Brain microvascular endothelial cell (primary cell): Measurements from ENCODE around the gene DPEP3.
A peak's percentile ranks its signal among the peaks of the same experiment; 100 is the strongest.
"Not testable (repeated sequence)": the region's sequence is repeated elsewhere in the genome, so short reads cannot be mapped to it uniquely, and the experiment has no call there.

Experiments
- DNase-seq: peaks from one replicate; pipeline ENCODE4 v3.0.0-alpha.2; 2020
- H3K27ac ChIP-seq: fragments of 250-450 bp; sonication (Bioruptor Pico); 2 replicates; pipeline ENCODE4 v1.5.1; 2020; ENCODE audit warnings: mild to moderate bottlenecking, moderate library complexity
- H3K27me3 ChIP-seq: fragments of 250-450 bp; sonication (Bioruptor Pico); replicated peaks from 2 replicates; pipeline ENCODE4 v1.5.1; 2020; ENCODE audit warnings: mild to moderate bottlenecking
- H3K36me3 ChIP-seq: fragments of 250-450 bp; sonication (Bioruptor Pico); replicated peaks from 2 replicates; pipeline ENCODE4 v1.5.1; 2020; ENCODE audit warnings: mild to moderate bottlenecking
- H3K4me3 ChIP-seq: 2 replicates; pipeline ENCODE4 v1.5.1; 2011; ENCODE audit warnings: low read depth, mild to moderate bottlenecking, control low read depth, low read length, moderate library complexity
- in situ Hi-C: cut with HindIII; loops from 2 replicates; pipeline ENCODE4 v1.10.0; 2017; ENCODE audit warnings: low sequenced_read_pairs, low pct_ligation_motif_present
- TF ChIP-seq, protein P1 (sequence below): IDR thresholded peaks from 2 replicates; pipeline ENCODE4 v1.5.1; 2011; ENCODE audit warnings: low read depth, mild to moderate bottlenecking, moderate library complexity, low read length, control low read depth, inconsistent platforms; ENCODE audit errors: missing control alignments

The DPEP3 gene

DNA sequence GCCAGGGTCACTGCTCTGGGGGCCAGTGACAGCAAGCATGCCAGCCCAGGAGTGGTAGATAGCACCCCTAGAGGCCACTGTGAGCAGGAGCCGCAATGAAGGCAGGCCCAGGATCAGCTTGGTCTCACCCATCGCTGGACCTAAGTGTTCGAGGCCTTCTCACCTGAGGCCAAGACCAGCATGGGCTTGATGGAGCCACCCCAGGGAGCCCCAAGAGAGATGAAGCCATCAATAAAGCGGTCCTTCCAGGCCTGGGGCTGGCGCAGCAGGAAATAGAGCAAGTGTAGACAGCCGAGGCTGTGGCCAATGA lies 38.1 kb downstream of the DPEP3 start:
- no peak overlapping the region for H3K4me3 ChIP-seq
- peaks cover 72% of the 10 kb centered on the region for H3K36me3 ChIP-seq
- H3K27me3 ChIP-seq, result no peaks in the 10 kb centered on the region
- in situ Hi-C loops, result no loop called here
- TF ChIP-seq, protein P1, sequence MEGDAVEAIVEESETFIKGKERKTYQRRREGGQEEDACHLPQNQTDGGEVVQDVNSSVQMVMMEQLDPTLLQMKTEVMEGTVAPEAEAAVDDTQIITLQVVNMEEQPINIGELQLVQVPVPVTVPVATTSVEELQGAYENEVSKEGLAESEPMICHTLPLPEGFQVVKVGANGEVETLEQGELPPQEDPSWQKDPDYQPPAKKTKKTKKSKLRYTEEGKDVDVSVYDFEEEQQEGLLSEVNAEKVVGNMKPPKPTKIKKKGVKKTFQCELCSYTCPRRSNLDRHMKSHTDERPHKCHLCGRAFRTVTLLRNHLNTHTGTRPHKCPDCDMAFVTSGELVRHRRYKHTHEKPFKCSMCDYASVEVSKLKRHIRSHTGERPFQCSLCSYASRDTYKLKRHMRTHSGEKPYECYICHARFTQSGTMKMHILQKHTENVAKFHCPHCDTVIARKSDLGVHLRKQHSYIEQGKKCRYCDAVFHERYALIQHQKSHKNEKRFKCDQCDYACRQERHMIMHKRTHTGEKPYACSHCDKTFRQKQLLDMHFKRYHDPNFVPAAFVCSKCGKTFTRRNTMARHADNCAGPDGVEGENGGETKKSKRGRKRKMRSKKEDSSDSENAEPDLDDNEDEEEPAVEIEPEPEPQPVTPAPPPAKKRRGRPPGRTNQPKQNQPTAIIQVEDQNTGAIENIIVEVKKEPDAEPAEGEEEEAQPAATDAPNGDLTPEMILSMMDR, result peak; percentile 86
- peak; percentile 22 for DNase-seq
- H3K27ac ChIP-seq, result no peak overlapping the region

DNA sequence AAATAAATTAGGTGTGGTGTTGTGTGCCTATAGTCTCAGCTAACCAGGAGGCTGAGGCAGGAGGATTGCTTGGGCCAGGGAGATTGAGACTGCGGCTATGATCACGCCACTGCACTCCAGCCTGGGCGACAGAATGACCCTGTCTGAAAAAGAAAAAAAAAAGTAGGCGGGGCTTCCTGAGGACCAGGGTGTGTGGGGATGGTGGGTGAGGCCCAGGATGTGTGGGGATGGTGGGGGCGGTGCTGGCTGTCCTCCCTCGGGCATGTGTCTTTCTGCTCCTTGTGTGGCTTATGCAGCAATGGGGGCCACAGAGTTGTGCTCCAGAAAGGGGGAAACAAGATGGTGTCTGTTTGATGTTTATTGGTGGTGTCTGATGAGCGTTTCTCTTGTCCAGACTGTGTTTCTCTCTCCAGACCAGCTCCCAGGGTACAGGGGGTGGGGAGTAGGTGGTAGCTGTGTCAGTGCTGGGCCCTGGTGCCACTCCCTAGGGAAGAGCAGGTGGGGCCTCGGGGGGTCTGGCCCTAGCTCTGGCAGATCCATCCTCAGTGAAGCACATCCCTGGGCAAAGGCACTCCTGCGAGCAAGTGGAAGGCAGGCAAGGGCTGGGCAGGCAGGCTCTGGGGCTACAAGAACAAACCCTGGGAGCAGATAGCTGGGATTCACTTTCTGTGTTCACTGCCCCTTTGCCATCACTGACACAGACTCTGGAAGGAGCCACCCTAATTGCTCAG lies 38.7 kb downstream of the DPEP3 start:
- Histone ChIP-seq H3K36me3 (peaks cover 67% of the 10 kb centered on the region), H3K27me3 (no peaks in the 10 kb centered on the region), H3K4me3 (no peak overlapping the region), H3K27ac (no peak overlapping the region)
- in situ Hi-C loops, result no loop called here
- DNase-seq, result no peak
- TF ChIP-seq, protein P1, result no peak

DNA sequence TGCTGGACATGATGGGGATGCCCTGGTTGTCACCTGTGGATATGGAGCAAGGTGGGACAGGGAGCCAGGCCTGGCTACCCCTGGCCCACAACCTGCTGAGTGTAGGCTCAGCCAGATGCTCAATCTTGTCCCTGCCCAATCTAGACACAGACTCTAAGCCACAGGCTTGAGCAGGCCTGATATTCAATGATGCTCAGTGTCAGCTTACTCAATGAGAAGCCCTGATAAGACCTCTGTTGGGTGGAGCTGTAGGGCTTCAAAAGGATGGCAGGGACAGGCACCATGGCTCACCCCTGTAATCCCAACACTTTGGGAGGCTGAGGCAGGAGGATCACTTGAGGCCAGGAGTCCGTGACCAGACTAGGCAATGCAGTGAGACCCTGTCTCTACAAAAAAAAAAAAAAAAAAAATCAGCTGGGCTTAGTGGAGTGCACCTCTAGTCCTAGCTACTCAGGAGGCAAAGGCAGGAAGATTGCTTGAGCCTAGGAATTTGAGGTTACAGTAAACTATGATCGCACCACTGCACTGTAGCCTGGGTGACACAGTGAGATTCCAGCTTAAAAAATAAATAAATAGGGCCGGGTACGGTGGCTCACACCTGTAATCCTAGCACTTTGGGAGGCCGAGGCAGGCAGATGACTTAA lies 39.7 kb downstream of the DPEP3 start:
- in situ Hi-C loops, result no loop called here
- TF ChIP-seq, protein P1, result no peak
- H3K4me3 ChIP-seq, result no peak overlapping the region
- H3K36me3 ChIP-seq, result peaks cover 57% of the 10 kb centered on the region
- no peak overlapping the region for H3K27ac ChIP-seq
- no peaks in the 10 kb centered on the region for H3K27me3 ChIP-seq
- no peak for DNase-seq

DNA sequence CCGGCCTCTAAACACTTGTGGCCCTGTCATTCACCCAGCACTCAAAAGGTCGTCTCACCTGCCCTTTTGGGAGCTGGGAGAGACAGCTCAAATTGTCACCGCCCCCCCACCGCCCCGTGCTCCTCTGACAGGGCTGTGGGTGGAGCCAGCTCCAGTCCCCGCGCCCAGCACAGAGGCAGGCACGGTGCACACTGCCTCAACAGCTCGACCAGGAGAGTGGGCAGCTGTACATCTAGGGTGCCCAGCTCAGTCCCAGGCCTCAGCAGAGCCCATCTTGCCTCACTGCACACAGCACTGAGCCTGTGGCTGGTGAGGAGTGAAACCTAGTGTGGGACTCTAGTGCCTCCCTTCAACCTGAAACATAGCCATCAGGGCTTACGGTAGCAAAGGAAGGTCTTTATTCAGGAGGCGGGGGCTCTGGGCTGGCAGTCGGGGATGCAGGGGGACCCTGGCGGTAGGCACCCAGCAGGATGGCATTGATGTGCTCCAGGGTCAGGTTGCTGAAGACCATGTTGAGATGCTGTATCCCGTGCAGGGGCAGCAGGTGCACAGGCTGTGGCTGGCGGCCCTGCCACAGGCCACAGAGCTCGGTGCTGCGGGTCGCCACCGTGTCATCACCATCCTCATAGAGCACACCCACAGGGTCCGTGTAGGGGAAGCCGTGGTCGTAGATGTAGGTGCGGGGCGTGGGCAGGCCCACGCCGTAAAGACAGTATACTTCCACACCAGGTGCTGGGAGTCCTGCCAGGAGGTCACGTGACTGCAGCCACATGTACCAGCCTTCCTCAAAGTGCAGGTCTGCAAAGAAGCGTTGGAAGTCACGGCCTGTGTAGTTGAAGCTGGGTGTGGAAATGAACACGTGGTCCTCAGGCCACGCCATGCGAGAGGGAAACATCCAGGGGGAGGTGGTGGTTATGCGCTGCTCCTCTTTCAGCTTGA lies 40.5 kb downstream of the DPEP3 start:
- peaks cover 49% of the 10 kb centered on the region for H3K36me3 ChIP-seq
- TF ChIP-seq, protein P1, result no peak
- no peak for DNase-seq
- H3K27me3 ChIP-seq, result no peaks in the 10 kb centered on the region
- in situ Hi-C loops, result no loop called here
- no peak overlapping the region for H3K27ac ChIP-seq
- H3K4me3 ChIP-seq, result no peak overlapping the region

DNA sequence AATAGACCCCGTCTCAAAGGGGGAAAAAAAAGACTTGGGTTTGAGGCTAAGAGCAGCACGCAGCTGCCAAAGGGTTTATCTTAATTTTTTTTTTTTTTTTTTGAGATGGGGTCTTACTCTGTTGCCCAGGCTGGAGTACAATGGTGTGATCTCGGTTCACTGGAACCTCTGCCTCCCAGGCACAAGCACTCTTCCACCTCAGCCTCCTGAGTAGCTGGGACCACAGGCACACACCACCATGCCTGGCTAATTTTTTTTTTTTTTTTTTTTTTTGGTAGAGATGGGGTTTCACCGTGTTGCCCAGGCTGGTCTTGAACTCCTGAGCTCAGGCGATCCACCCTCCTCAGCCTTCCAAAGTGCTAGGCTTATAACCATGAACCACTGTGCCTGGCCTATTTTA lies 42.6 kb downstream of the DPEP3 start:
- in situ Hi-C loops, H3K27ac ChIP-seq: not testable (repeated sequence)

More for the DNA sequence above, 42.6 kb downstream of the DPEP3 start:
- not testable (repeated sequence) for DNase-seq, H3K4me3 ChIP-seq, H3K27me3 ChIP-seq
- peaks cover 34% of the 10 kb centered on the region for H3K36me3 ChIP-seq
